ENCODE data around the gene AGAP1. TPM values are rescaled to one million over a fixed set of nuclear protein-coding genes. Genes with fewer than 3 reads are reported as not detected.

The AGAP1 gene
- polyA plus RNA-seq, 2 of the 4 experiments (the other 2 are of a cell fraction), result 20.2 to 21.9 TPM

DNA sequence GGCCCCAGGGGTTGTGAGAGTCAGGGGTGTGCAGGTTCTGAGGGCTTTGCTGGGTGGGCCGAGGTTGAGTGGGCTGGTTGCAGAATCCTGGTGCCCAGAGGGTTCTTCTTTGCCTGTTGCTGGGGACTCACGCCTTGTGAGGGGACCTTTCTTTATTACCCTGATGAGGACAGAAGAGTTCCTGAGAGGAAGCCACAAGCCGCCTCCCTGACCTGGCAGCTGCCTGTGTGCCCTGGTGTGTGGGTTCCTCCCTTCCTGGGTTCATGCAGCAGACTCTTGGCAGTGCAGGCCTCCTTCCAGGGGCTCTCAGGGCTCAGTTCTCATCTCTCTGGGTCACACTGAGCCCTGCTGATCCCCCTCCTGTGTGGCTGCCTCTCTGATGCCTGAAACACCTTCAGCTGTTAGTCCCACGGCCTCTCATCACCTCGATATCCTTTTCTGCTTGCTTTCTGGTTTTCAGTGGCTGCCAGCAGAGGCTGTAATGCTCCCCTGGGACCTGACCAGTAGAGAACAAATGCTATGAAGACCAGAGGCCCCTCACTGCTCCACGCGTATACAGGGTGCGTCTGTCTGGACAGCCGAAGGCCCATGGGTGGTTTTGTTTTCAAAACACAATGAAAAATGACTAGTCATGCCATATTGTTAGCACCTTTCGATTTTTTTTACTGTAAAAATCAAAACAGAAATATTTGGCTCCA is 191.3 kb downstream of the AGAP1 start:
- Histone ChIP-seq H3K9me3 (no peaks in the 10 kb centered on the region), H3K4me3 (no peak overlapping the region), H3K27ac (no peak overlapping the region), H3K4me1 (no peaks in the 10 kb centered on the region), H3K4me2 (no peak overlapping the region)
- CTCF ChIA-PET, result interaction anchor here (0.8 to 2.4 kb wide), 5 partner anchors 10 to 90 kb away, joined by 3 to 10 read pairs (median 4); no protein-coding TSS in a partner anchor
- 92% methylated on average over 10 of the region's 10 CpGs for WGBS (ENCODE audit: missing lambda C conversion rate)
- DNase-seq (ENCODE audit: low read depth in 1 of 2, low spot score in 1 of 2), result no peak
- no peak for TF ChIP-seq HOXB13 (CRISPR knock-in tag; IDR thresholded peaks at IDR 0.05; ENCODE audit: low read depth)
- no peak for TF ChIP-seq NFE2L2 (conservative IDR thresholded peaks at IDR 0.05; ENCODE audit: low read length)
- TF ChIP-seq, protein P1, sequence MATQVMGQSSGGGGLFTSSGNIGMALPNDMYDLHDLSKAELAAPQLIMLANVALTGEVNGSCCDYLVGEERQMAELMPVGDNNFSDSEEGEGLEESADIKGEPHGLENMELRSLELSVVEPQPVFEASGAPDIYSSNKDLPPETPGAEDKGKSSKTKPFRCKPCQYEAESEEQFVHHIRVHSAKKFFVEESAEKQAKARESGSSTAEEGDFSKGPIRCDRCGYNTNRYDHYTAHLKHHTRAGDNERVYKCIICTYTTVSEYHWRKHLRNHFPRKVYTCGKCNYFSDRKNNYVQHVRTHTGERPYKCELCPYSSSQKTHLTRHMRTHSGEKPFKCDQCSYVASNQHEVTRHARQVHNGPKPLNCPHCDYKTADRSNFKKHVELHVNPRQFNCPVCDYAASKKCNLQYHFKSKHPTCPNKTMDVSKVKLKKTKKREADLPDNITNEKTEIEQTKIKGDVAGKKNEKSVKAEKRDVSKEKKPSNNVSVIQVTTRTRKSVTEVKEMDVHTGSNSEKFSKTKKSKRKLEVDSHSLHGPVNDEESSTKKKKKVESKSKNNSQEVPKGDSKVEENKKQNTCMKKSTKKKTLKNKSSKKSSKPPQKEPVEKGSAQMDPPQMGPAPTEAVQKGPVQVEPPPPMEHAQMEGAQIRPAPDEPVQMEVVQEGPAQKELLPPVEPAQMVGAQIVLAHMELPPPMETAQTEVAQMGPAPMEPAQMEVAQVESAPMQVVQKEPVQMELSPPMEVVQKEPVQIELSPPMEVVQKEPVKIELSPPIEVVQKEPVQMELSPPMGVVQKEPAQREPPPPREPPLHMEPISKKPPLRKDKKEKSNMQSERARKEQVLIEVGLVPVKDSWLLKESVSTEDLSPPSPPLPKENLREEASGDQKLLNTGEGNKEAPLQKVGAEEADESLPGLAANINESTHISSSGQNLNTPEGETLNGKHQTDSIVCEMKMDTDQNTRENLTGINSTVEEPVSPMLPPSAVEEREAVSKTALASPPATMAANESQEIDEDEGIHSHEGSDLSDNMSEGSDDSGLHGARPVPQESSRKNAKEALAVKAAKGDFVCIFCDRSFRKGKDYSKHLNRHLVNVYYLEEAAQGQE (IDR thresholded peaks at IDR 0.05), result no peak
- TF ChIP-seq TFCP2L1 (CRISPR knock-in tag; IDR thresholded peaks at IDR 0.05), result no peak
- no peak for TF ChIP-seq EHMT2 (IDR thresholded peaks at IDR 0.05; ENCODE audit: low read depth)
- TF ChIP-seq JUN (IDR thresholded peaks at IDR 0.05), result no peak
- no peak for TF ChIP-seq HEYL (CRISPR knock-in tag; IDR thresholded peaks at IDR 0.05)
- TF ChIP-seq PHF8 (IDR thresholded peaks at IDR 0.05; ENCODE audit: borderline replicate concordance, low read depth), result no peak
- TF ChIP-seq, protein P2, sequence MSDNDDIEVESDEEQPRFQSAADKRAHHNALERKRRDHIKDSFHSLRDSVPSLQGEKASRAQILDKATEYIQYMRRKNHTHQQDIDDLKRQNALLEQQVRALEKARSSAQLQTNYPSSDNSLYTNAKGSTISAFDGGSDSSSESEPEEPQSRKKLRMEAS (IDR thresholded peaks at IDR 0.05), result no peak
- POLR2A ChIA-PET, result no interaction called here
- FAIRE-seq, result no peak
- ATAC-seq, result no peak

DNA sequence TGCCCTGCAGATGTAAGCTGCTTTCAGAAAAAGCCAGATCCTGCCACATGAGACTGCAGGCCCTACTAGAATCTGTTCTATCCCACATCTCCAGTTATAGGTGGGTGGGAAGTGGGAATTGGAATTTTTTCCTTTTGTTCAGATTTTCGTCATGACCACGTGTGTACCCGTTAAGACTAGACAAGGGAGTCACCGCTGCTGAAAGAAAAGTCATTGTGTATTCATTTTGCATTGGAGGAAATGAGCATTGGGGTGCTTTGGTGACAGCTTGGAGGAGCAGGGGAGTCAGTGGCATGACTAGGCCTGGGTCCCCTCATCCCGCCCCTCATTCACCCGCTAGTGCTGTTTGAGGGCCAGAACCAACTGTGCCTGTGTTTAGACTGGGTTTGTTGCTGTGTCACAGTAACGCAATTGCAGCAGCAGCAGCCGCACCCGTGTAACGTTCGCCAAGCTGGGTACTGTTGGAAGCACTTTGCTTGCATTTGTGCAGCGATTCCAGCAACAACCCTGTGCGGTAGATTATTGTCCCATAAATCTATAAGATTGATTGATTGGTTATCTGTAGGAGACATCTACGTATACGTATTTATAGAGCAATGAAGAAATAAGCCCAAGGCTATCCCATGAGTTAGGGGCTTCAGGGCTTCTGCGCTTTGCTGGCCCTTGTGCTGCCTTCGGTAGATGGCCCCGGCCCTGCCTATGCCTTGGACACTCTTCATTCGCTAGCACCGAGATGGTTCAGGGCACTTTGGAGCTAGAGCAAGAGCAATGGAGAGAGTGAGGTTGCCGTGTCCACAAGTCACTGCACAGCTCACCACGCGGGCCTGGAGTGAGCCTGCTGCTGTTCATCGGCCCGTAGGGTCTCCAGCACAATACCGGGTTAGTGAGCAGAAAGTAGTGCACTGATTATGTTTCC is 194.9 kb downstream of the AGAP1 start:
- no peak overlapping the region for H3K4me2 ChIP-seq
- H3K4me3 ChIP-seq, result no peak overlapping the region
- TF ChIP-seq NFE2L2 (conservative IDR thresholded peaks at IDR 0.05; ENCODE audit: low read length), result no peak
- TF ChIP-seq MAZ (IDR thresholded peaks at IDR 0.05; ENCODE audit: borderline replicate concordance, low read depth, low read length), result no peak
- TF ChIP-seq, protein P3, sequence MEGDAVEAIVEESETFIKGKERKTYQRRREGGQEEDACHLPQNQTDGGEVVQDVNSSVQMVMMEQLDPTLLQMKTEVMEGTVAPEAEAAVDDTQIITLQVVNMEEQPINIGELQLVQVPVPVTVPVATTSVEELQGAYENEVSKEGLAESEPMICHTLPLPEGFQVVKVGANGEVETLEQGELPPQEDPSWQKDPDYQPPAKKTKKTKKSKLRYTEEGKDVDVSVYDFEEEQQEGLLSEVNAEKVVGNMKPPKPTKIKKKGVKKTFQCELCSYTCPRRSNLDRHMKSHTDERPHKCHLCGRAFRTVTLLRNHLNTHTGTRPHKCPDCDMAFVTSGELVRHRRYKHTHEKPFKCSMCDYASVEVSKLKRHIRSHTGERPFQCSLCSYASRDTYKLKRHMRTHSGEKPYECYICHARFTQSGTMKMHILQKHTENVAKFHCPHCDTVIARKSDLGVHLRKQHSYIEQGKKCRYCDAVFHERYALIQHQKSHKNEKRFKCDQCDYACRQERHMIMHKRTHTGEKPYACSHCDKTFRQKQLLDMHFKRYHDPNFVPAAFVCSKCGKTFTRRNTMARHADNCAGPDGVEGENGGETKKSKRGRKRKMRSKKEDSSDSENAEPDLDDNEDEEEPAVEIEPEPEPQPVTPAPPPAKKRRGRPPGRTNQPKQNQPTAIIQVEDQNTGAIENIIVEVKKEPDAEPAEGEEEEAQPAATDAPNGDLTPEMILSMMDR (IDR thresholded peaks at IDR 0.05), result no peak
- TF ChIP-seq, protein P4, sequence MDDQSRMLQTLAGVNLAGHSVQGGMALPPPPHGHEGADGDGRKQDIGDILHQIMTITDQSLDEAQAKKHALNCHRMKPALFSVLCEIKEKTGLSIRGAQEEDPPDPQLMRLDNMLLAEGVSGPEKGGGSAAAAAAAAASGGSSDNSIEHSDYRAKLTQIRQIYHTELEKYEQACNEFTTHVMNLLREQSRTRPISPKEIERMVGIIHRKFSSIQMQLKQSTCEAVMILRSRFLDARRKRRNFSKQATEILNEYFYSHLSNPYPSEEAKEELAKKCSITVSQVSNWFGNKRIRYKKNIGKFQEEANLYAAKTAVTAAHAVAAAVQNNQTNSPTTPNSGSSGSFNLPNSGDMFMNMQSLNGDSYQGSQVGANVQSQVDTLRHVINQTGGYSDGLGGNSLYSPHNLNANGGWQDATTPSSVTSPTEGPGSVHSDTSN (IDR thresholded peaks at IDR 0.05), result no peak
- TF ChIP-seq BHLHE40 (IDR thresholded peaks at IDR 0.05; ENCODE audit: low read depth, low read length), result no peak
- no peak for TF ChIP-seq CBX8 (IDR thresholded peaks at IDR 0.05)
- TF ChIP-seq ZC3H11A (IDR thresholded peaks at IDR 0.05), result no peak
- no peak for TF ChIP-seq NPAS2 (CRISPR knock-in tag; IDR thresholded peaks at IDR 0.05; ENCODE audit: borderline replicate concordance)
- no peak for TF ChIP-seq PHF8 (IDR thresholded peaks at IDR 0.05; ENCODE audit: borderline replicate concordance, low read depth)
- no peak for TF ChIP-seq HOXA7 (CRISPR knock-in tag; IDR thresholded peaks at IDR 0.05)
- no peak for TF ChIP-seq HEYL (CRISPR knock-in tag; IDR thresholded peaks at IDR 0.05)
- no peak for TF ChIP-seq SREBF2 (IDR thresholded peaks at IDR 0.05)
- no peak for TF ChIP-seq HOXB5 (CRISPR knock-in tag; IDR thresholded peaks at IDR 0.05)
- TF ChIP-seq, protein P5, sequence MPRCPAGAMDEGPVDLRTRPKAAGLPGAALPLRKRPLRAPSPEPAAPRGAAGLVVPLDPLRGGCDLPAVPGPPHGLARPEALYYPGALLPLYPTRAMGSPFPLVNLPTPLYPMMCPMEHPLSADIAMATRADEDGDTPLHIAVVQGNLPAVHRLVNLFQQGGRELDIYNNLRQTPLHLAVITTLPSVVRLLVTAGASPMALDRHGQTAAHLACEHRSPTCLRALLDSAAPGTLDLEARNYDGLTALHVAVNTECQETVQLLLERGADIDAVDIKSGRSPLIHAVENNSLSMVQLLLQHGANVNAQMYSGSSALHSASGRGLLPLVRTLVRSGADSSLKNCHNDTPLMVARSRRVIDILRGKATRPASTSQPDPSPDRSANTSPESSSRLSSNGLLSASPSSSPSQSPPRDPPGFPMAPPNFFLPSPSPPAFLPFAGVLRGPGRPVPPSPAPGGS (IDR thresholded peaks at IDR 0.05), result no peak
- no peak for TF ChIP-seq POLR2A (IDR thresholded peaks at IDR 0.05; ENCODE audit: low read length)
- no peak for TF ChIP-seq GATA3 (IDR thresholded peaks at IDR 0.05; ENCODE audit: borderline replicate concordance)
- no peak for TF ChIP-seq MYC (IDR thresholded peaks at IDR 0.05; ENCODE audit: borderline replicate concordance, low read length)
- no peak for TF ChIP-seq RCOR1 (IDR thresholded peaks at IDR 0.05; ENCODE audit: low read depth, low read length)
- TF ChIP-seq RARB (CRISPR knock-in tag; IDR thresholded peaks at IDR 0.05), result no peak
- TF ChIP-seq FOSL2 (IDR thresholded peaks at IDR 0.05), result no peak
- no peak for TF ChIP-seq FOSL2 (CRISPR knock-in tag; IDR thresholded peaks at IDR 0.05)
- no peak overlapping the region for H3K27ac ChIP-seq
- ATAC-seq (no peak), DNase-seq (ENCODE audit: low read depth in 1 of 2, low spot score in 1 of 2) (no peak), FAIRE-seq (no peak)
- no peaks in the 10 kb centered on the region for H3K4me1 ChIP-seq
- POLR2A ChIA-PET, result no interaction called here
- 98% methylated on average over 23 of the region's 26 CpGs for WGBS (ENCODE audit: missing lambda C conversion rate)
- CTCF ChIA-PET, result interaction anchor here (1.7 kb wide), 1 partner anchor 19 kb away, joined by 3 read pairs; no protein-coding TSS in a partner anchor
- H3K9me3 ChIP-seq, result no peaks in the 10 kb centered on the region

Measured in A549 (cell line).